ENCODE results near the gene CARD9.

- TF ChIP-seq CTCF (conservative IDR thresholded peaks at IDR 0.05; ENCODE audit: low read length) (no peak), EZH2phosphoT487 (IDR thresholded peaks at IDR 0.05; ENCODE audit: borderline replicate concordance, low read depth, low read length) (no peak)
Observed at GRCh38 chr9:136329636-136330405, 43.6 kb downstream of the CARD9 start.

All from OCI-LY7 (cell line).